ENCODE data around the gene ZNF629. TPM values are rescaled to one million over a fixed set of nuclear protein-coding genes. Genes with fewer than 3 reads are reported as not detected.
A peak's percentile ranks its signal among the peaks of the same experiment; 100 is the strongest.

Gene ZNF629
- polyA plus RNA-seq (2012; rRNA removed), result 4.7 and 5.1 TPM in 2 replicates
- polyA plus RNA-seq (2012; cell fraction: cytosol; rRNA removed), result 3.3 and 4.3 TPM in 2 replicates
- polyA plus RNA-seq (2012; cell fraction: nucleus; rRNA removed), result 9.0 TPM in 2 replicates

- ChIA-PET POLR2A (interaction anchor here (0.6 to 4.1 kb wide), 7 partner anchors 12 to 89 kb away, joined by 3 to 128 read pairs (median 5); no protein-coding TSS in a partner anchor), CTCF (interaction anchor here (0.6 to 2.0 kb wide), 4 partner anchors 19 to 88 kb away, joined by 3 to 19 read pairs (median 4); no protein-coding TSS in a partner anchor)
- Histone ChIP-seq H3F3A (replicated peaks; ENCODE audit: insufficient read depth) (no peaks in the 10 kb centered on the region), H3K9ac (peak within 1 kb of the TSS; percentile 96), H3K9me3 (no peaks in the 10 kb centered on the region), H3K9me2 (no peaks in the 10 kb centered on the region), H3K27ac (ENCODE audit: low read depth in 2 of 2, low read length in 1 of 2) (peak within 1 kb of the TSS; percentile 63 to 92), H3K4me2 (peak within 1 kb of the TSS; percentile 100), H3K4me3 (ENCODE audit: low read depth in 2 of 2, low read length in 1 of 2) (peak within 1 kb of the TSS; percentile 82 to 86), H3K4me1 (ENCODE audit: control insufficient read depth in 1 of 2, insufficient read depth in 2 of 2, low read depth in 1 of 2, low read length in 1 of 2) (peaks cover 6 to 17% of the 10 kb centered on the region in 2 experiments; a peak in 2 of 4 replicates), H3K36me3 (replicated peaks in 1 of 2; ENCODE audit: control insufficient read depth in 1 of 2, insufficient read depth in 2 of 2, low read length in 1 of 2) (peaks cover 0 to 28% of the 10 kb centered on the region in 2 experiments), H4K20me1 (ENCODE audit: insufficient read depth) (no peaks in the 10 kb centered on the region), H2AFZ (ENCODE audit: low read depth) (peak within 1 kb of the TSS; percentile 98), H3K79me2 (ENCODE audit: insufficient read depth) (peaks cover 44% of the 10 kb centered on the region), H3K27me3 (ENCODE audit: insufficient read depth) (no peaks in the 10 kb centered on the region)
- peak; percentile 97 for DNase-seq
- TF ChIP-seq USF2 (IDR thresholded peaks at IDR 0.05; ENCODE audit: borderline replicate concordance, low read depth, low read length), result no peak
- TF ChIP-seq MAX (IDR thresholded peaks at IDR 0.05; ENCODE audit: low read depth), result peak; percentile 56; the same call in 1 of the 2 replicates
- 0 out of 2 replicates have a peak, but pooled peaks have one; percentile 6 for TF ChIP-seq REST (IDR thresholded peaks at IDR 0.05; ENCODE audit: low read depth, low read length)
- peak; percentile 86 for TF ChIP-seq GABPA (IDR thresholded peaks at IDR 0.05; ENCODE audit: low read depth)
- TF ChIP-seq MXI1 (IDR thresholded peaks at IDR 0.05; ENCODE audit: low read depth, low read length), result peak; percentile 36; the same call in 1 of the 2 replicates
- TF ChIP-seq YY1 (IDR thresholded peaks at IDR 0.05; ENCODE audit: low read depth), result peak; percentile 32; the same call in 1 of the 2 replicates
- peak; percentile 86 for TF ChIP-seq ELF1 (IDR thresholded peaks at IDR 0.05)
- no peak for TF ChIP-seq RAD21 (IDR thresholded peaks at IDR 0.05; ENCODE audit: low read length)
- TF ChIP-seq POLR2AphosphoS5 (IDR thresholded peaks at IDR 0.05; ENCODE audit: low read depth, low read length), result peak; percentile 55
- TF ChIP-seq TAF1 (IDR thresholded peaks at IDR 0.05; ENCODE audit: borderline replicate concordance, low read depth, low read length), result peak; percentile 96
- TF ChIP-seq TEAD4 (IDR thresholded peaks at IDR 0.05; ENCODE audit: borderline replicate concordance, insufficient read depth), result no peak
- TF ChIP-seq IRF3 (IDR thresholded peaks at IDR 0.05; ENCODE audit: low read depth, low read length), result no peak
- WGBS (ENCODE audit: low lambda C conversion rate), result 6% methylated on average over 17 of the region's 37 CpGs
Observed at GRCh38 chr16:30786936-30787612, at the start of gene ZNF629. TSS of gene ZNF629 (minus strand) at chr16:30787205. CDS start at chr16:30784482, 2,723 bp downstream.

Data from SK-N-SH (cell line).